Measurements from ENCODE around the gene CD48.

GRCh38 chr1:160675641-160676410 is 35.8 kb downstream of the CD48 start:
- no peak for TF ChIP-seq POLR2AphosphoS5 (IDR thresholded peaks at IDR 0.05)
- TF ChIP-seq, protein P1, sequence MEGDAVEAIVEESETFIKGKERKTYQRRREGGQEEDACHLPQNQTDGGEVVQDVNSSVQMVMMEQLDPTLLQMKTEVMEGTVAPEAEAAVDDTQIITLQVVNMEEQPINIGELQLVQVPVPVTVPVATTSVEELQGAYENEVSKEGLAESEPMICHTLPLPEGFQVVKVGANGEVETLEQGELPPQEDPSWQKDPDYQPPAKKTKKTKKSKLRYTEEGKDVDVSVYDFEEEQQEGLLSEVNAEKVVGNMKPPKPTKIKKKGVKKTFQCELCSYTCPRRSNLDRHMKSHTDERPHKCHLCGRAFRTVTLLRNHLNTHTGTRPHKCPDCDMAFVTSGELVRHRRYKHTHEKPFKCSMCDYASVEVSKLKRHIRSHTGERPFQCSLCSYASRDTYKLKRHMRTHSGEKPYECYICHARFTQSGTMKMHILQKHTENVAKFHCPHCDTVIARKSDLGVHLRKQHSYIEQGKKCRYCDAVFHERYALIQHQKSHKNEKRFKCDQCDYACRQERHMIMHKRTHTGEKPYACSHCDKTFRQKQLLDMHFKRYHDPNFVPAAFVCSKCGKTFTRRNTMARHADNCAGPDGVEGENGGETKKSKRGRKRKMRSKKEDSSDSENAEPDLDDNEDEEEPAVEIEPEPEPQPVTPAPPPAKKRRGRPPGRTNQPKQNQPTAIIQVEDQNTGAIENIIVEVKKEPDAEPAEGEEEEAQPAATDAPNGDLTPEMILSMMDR (IDR thresholded peaks at IDR 0.05) = peak in 2 of 4 experiments; percentile 25 to 43
